WTC11 (cell line): ENCODE results near the gene PAXIP1. TPM values are rescaled to one million over a fixed set of nuclear protein-coding genes. Genes with fewer than 3 reads are reported as not detected.
A peak's percentile ranks its signal among the peaks of the same experiment; 100 is the strongest.

ENCODE experiments used
- ATAC-seq: fragments of 200-7000 bp; cut with Tn5 transposase; 2 replicates; pipeline ENCODE4 v1.10.0; 2021; ENCODE audit warnings: mild to moderate bottlenecking, moderate library complexity
- CTCF ChIA-PET: fragments of 300-600 bp; sonication (Branson Sonifier 250); formaldehyde crosslinking; loops from one replicate; lab custom pipeline; 2021; ENCODE audit warnings: antibody characterized with exemption; lab: Charles Lee
- POLR2A ChIA-PET: fragments of 350-600 bp; sonication (Branson Sonifier 250); formaldehyde crosslinking; loops from one replicate; lab custom pipeline; 2021; ENCODE audit warnings: antibody characterized with exemption; lab: Charles Lee
- DNase-seq: peaks from one replicate; pipeline ENCODE4 v3.0.0; 2021; ENCODE audit warnings: low spot score
- H3K27ac Mint-ChIP-seq: 2 replicates; pipeline ENCODE4 v1.8.0; 2021; ENCODE audit warnings: mixed read lengths
- H3K27me3 Mint-ChIP-seq: 2 replicates; pipeline ENCODE4 v1.8.0; 2021; ENCODE audit warnings: low read depth, mild to moderate bottlenecking, moderate library complexity, mixed read lengths
- H3K36me3 Mint-ChIP-seq: 2 replicates; pipeline ENCODE4 v1.8.0; 2021; ENCODE audit warnings: mixed read lengths
- H3K4me1 Mint-ChIP-seq: 2 replicates; pipeline ENCODE4 v1.8.0; 2022; ENCODE audit warnings: mixed read lengths
- H3K4me3 Mint-ChIP-seq: 2 replicates; pipeline ENCODE4 v1.8.0; 2021; ENCODE audit warnings: mild to moderate bottlenecking, moderate library complexity, mixed read lengths
- H3K9me3 Mint-ChIP-seq: 2 replicates; pipeline ENCODE4 v1.8.0; 2021; ENCODE audit warnings: mixed read lengths
- ATF1 ChIP-seq: sonication (generic); formaldehyde crosslinking; IDR thresholded peaks from 2 replicates; pipeline ENCODE4 v1.8.1; 2023; ENCODE audit warnings: mild to moderate bottlenecking, moderate library complexity, missing genetic modification reagents
- CREB1 ChIP-seq: sonication (generic); formaldehyde crosslinking; IDR thresholded peaks from 2 replicates; pipeline ENCODE4 v1.8.0; 2023; ENCODE audit warnings: mild to moderate bottlenecking, missing genetic modification reagents
- FOXJ3 ChIP-seq: sonication (generic); formaldehyde crosslinking; IDR thresholded peaks from 2 replicates; pipeline ENCODE4 v1.9.0; 2021; ENCODE audit warnings: missing genetic modification reagents, mild to moderate bottlenecking, borderline replicate concordance
- IRF2 ChIP-seq: sonication (generic); formaldehyde crosslinking; IDR thresholded peaks from 2 replicates; pipeline ENCODE4 v1.8.0; 2022; ENCODE audit warnings: low read depth, missing genetic modification reagents, borderline replicate concordance
- JUN ChIP-seq: sonication (generic); formaldehyde crosslinking; IDR thresholded peaks from 2 replicates; pipeline ENCODE4 v1.8.0; 2023; ENCODE audit warnings: mild to moderate bottlenecking, missing genetic modification reagents
- MYBL2 ChIP-seq: sonication (generic); formaldehyde crosslinking; IDR thresholded peaks from 2 replicates; pipeline ENCODE4 v1.8.1; 2023; ENCODE audit warnings: mild to moderate bottlenecking, moderate library complexity, missing genetic modification reagents
- NFYB ChIP-seq: sonication (generic); formaldehyde crosslinking; conservative IDR thresholded peaks from 2 replicates; pipeline ENCODE4 v1.8.0; 2022; ENCODE audit warnings: low read depth, missing genetic modification reagents
- NR3C1 ChIP-seq: sonication (generic); formaldehyde crosslinking; conservative IDR thresholded peaks from 2 replicates; pipeline ENCODE4 v1.8.1; 2023; ENCODE audit warnings: low read depth, mild to moderate bottlenecking, missing genetic modification reagents
- RORB ChIP-seq: fragments of 250-450 bp; sonication (Bioruptor Pico); IDR thresholded peaks from 2 replicates; pipeline ENCODE4 v1.9.0; 2021; ENCODE audit warnings: mild to moderate bottlenecking
- SOX15 ChIP-seq: fragments of 250-450 bp; sonication (Bioruptor Pico); IDR thresholded peaks from 2 replicates; pipeline ENCODE4 v1.9.0; 2021; ENCODE audit warnings: mild to moderate bottlenecking
- ZNF121 ChIP-seq: sonication (generic); formaldehyde crosslinking; IDR thresholded peaks from 2 replicates; pipeline ENCODE4 v1.8.0; 2023; ENCODE audit warnings: missing genetic modification reagents
- ZNF396 ChIP-seq: fragments of 250-450 bp; sonication (Bioruptor Pico); IDR thresholded peaks from 2 replicates; pipeline ENCODE4 v1.8.0; 2021; ENCODE audit warnings: mild to moderate bottlenecking, moderate library complexity, borderline replicate concordance
- total RNA-seq: library from RNA; stranded (reverse); gene quantifications from 3 replicates; pipeline ENCODE4 v1.2.3, GENCODE V29; 2021
- TF ChIP-seq, protein P1 (sequence below): sonication (generic); formaldehyde crosslinking; IDR thresholded peaks from 2 replicates; pipeline ENCODE4 v1.8.0; 2022; ENCODE audit warnings: missing genetic modification reagents
- TF ChIP-seq, protein P2 (sequence below): fragments of 250-450 bp; sonication (Bioruptor Pico); conservative IDR thresholded peaks from 2 replicates; pipeline ENCODE4 v1.9.0; 2021; ENCODE audit warnings: mild to moderate bottlenecking
- TF ChIP-seq, protein P3 (sequence below): fragments of 250-450 bp; sonication (Bioruptor Pico); IDR thresholded peaks from 2 replicates; pipeline ENCODE4 v1.8.0; 2021; ENCODE audit warnings: mild to moderate bottlenecking
- TF ChIP-seq, protein P4 (sequence below): sonication (generic); formaldehyde crosslinking; IDR thresholded peaks from 2 replicates; pipeline ENCODE4 v1.8.0; 2023; ENCODE audit warnings: mild to moderate bottlenecking, missing genetic modification reagents
- TF ChIP-seq, protein P5 (sequence below): fragments of 200-600 bp; IDR thresholded peaks from 2 replicates; pipeline ENCODE4 v1.8.0; 2022; ENCODE audit warnings: antibody characterized with exemption
- TF ChIP-seq, protein P6 (sequence below): sonication (generic); formaldehyde crosslinking; IDR thresholded peaks from 2 replicates; pipeline ENCODE4 v1.8.1; 2023; ENCODE audit warnings: mild to moderate bottlenecking, missing genetic modification reagents

Gene PAXIP1
- total RNA-seq, 1 experiment from 2014 or later, result 34.1 TPM

DNA sequence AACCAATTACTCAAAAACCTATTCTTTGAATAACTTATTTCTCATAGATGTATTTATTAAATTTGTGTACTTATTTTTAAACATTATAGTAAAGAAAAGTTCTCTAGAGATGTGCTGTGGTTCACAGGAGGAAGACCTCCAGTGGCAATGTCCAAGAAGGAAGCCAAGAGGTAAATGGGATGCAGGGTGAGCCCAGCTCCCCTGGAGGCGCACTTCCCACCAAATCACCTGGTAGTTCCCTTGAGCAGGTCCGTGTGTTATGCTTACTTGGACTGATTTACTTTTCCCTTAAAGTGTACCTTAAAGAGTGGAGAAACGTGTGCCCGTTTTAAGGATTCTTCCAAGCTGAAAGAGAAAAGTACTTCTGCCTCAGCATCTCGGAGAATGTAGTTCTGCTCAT lies 55.3 kb downstream of the PAXIP1 start:
- POLR2A ChIA-PET, result no interaction called here
- DNase-seq (no peak), ATAC-seq (peak; percentile 65)
- no peak for TF ChIP-seq ZNF396 (CRISPR knock-in tag)
- TF ChIP-seq JUN (CRISPR knock-in tag), result no peak
- TF ChIP-seq, protein P1, sequence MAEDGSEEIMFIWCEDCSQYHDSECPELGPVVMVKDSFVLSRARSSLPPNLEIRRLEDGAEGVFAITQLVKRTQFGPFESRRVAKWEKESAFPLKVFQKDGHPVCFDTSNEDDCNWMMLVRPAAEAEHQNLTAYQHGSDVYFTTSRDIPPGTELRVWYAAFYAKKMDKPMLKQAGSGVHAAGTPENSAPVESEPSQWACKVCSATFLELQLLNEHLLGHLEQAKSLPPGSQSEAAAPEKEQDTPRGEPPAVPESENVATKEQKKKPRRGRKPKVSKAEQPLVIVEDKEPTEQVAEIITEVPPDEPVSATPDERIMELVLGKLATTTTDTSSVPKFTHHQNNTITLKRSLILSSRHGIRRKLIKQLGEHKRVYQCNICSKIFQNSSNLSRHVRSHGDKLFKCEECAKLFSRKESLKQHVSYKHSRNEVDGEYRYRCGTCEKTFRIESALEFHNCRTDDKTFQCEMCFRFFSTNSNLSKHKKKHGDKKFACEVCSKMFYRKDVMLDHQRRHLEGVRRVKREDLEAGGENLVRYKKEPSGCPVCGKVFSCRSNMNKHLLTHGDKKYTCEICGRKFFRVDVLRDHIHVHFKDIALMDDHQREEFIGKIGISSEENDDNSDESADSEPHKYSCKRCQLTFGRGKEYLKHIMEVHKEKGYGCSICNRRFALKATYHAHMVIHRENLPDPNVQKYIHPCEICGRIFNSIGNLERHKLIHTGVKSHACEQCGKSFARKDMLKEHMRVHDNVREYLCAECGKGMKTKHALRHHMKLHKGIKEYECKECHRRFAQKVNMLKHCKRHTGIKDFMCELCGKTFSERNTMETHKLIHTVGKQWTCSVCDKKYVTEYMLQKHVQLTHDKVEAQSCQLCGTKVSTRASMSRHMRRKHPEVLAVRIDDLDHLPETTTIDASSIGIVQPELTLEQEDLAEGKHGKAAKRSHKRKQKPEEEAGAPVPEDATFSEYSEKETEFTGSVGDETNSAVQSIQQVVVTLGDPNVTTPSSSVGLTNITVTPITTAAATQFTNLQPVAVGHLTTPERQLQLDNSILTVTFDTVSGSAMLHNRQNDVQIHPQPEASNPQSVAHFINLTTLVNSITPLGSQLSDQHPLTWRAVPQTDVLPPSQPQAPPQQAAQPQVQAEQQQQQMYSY (CRISPR knock-in tag), result no peak
- TF ChIP-seq, protein P2, sequence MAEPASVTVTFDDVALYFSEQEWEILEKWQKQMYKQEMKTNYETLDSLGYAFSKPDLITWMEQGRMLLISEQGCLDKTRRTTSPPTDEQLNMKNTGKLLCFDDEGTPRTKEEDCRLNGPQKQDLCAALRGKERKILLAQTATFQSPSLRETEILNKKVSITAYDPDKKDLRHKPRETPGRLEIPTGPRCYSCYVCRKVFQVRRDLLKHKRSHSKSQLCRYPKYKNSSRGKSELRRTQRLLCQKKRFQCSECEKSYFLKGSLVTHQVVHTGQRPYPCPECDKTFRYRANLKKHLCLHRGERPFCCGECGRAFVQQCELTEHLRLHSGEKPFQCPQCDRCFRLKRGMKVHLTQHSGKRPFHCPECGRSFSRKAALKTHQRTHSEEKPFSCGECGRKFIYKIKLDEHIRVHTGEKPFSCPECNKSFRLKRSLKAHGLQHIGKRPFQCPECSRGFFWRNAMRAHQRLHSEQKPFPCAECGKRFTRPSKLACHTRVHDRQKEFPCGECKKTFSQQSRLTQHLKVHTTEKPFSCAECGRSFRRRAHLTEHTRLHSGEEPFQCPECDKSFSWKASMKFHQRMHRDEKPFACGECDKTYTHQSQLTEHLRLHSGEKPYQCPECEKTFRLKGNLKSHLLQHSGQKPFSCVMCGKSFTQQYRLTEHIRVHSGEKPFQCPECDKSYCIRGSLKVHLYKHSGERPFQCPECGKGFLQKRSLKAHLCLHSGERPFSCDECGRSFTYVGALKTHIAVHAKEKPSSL (CRISPR knock-in tag), result no peak
- TF ChIP-seq FOXJ3 (CRISPR knock-in tag), result no peak
- TF ChIP-seq ATF1 (CRISPR knock-in tag), result no peak
- TF ChIP-seq SOX15 (CRISPR knock-in tag), result no peak
- TF ChIP-seq, protein P3, sequence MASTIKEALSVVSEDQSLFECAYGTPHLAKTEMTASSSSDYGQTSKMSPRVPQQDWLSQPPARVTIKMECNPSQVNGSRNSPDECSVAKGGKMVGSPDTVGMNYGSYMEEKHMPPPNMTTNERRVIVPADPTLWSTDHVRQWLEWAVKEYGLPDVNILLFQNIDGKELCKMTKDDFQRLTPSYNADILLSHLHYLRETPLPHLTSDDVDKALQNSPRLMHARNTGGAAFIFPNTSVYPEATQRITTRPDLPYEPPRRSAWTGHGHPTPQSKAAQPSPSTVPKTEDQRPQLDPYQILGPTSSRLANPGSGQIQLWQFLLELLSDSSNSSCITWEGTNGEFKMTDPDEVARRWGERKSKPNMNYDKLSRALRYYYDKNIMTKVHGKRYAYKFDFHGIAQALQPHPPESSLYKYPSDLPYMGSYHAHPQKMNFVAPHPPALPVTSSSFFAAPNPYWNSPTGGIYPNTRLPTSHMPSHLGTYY (CRISPR knock-in tag), result no peak
- TF ChIP-seq CREB1 (CRISPR knock-in tag), result no peak
- TF ChIP-seq, protein P4, sequence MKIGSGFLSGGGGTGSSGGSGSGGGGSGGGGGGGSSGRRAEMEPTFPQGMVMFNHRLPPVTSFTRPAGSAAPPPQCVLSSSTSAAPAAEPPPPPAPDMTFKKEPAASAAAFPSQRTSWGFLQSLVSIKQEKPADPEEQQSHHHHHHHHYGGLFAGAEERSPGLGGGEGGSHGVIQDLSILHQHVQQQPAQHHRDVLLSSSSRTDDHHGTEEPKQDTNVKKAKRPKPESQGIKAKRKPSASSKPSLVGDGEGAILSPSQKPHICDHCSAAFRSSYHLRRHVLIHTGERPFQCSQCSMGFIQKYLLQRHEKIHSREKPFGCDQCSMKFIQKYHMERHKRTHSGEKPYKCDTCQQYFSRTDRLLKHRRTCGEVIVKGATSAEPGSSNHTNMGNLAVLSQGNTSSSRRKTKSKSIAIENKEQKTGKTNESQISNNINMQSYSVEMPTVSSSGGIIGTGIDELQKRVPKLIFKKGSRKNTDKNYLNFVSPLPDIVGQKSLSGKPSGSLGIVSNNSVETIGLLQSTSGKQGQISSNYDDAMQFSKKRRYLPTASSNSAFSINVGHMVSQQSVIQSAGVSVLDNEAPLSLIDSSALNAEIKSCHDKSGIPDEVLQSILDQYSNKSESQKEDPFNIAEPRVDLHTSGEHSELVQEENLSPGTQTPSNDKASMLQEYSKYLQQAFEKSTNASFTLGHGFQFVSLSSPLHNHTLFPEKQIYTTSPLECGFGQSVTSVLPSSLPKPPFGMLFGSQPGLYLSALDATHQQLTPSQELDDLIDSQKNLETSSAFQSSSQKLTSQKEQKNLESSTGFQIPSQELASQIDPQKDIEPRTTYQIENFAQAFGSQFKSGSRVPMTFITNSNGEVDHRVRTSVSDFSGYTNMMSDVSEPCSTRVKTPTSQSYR, result no peak
- TF ChIP-seq ZNF121 (CRISPR knock-in tag), result no peak
- TF ChIP-seq RORB (CRISPR knock-in tag), result no peak
- TF ChIP-seq, protein P5, sequence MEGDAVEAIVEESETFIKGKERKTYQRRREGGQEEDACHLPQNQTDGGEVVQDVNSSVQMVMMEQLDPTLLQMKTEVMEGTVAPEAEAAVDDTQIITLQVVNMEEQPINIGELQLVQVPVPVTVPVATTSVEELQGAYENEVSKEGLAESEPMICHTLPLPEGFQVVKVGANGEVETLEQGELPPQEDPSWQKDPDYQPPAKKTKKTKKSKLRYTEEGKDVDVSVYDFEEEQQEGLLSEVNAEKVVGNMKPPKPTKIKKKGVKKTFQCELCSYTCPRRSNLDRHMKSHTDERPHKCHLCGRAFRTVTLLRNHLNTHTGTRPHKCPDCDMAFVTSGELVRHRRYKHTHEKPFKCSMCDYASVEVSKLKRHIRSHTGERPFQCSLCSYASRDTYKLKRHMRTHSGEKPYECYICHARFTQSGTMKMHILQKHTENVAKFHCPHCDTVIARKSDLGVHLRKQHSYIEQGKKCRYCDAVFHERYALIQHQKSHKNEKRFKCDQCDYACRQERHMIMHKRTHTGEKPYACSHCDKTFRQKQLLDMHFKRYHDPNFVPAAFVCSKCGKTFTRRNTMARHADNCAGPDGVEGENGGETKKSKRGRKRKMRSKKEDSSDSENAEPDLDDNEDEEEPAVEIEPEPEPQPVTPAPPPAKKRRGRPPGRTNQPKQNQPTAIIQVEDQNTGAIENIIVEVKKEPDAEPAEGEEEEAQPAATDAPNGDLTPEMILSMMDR, result no peak
- TF ChIP-seq MYBL2 (CRISPR knock-in tag), result no peak
- TF ChIP-seq NFYB (CRISPR knock-in tag), result no peak
- no peak for TF ChIP-seq NR3C1 (CRISPR knock-in tag)
- TF ChIP-seq IRF2 (CRISPR knock-in tag), result no peak
- TF ChIP-seq, protein P6, sequence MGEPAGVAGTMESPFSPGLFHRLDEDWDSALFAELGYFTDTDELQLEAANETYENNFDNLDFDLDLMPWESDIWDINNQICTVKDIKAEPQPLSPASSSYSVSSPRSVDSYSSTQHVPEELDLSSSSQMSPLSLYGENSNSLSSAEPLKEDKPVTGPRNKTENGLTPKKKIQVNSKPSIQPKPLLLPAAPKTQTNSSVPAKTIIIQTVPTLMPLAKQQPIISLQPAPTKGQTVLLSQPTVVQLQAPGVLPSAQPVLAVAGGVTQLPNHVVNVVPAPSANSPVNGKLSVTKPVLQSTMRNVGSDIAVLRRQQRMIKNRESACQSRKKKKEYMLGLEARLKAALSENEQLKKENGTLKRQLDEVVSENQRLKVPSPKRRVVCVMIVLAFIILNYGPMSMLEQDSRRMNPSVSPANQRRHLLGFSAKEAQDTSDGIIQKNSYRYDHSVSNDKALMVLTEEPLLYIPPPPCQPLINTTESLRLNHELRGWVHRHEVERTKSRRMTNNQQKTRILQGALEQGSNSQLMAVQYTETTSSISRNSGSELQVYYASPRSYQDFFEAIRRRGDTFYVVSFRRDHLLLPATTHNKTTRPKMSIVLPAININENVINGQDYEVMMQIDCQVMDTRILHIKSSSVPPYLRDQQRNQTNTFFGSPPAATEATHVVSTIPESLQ (CRISPR knock-in tag), result no peak
- H3K27me3 Mint-ChIP-seq, result no peaks in the 10 kb centered on the region
- H3K4me3 Mint-ChIP-seq, result no peak overlapping the region
- CTCF ChIA-PET, result interaction anchor here (1.1 to 1.8 kb wide), 2 partner anchors 33 to 44 kb away, joined by 3 to 11 read pairs; no protein-coding TSS in a partner anchor
- no peaks in the 10 kb centered on the region for H3K4me1 Mint-ChIP-seq
- peaks cover 86% of the 10 kb centered on the region for H3K36me3 Mint-ChIP-seq
- H3K27ac Mint-ChIP-seq, result no peak overlapping the region
- H3K9me3 Mint-ChIP-seq, result no peaks in the 10 kb centered on the region
